GM18505 (cell line): ENCODE data around the gene SDK2.

Source experiments
- ATAC-seq: cut with Tn5 transposase; IDR thresholded peaks from one replicate; pipeline ENCODE4 v1.9.1; 2021; ENCODE audit not compliant: unreplicated experiment
- POLR2A ChIP-seq: IDR thresholded peaks from 4 replicates; pipeline ENCODE4 v1.6.1; 2011; ENCODE audit warnings: borderline replicate concordance; ENCODE audit not compliant: insufficient read depth, insufficient read length; ENCODE audit errors: extremely low read depth

SDK2 gene

DNA sequence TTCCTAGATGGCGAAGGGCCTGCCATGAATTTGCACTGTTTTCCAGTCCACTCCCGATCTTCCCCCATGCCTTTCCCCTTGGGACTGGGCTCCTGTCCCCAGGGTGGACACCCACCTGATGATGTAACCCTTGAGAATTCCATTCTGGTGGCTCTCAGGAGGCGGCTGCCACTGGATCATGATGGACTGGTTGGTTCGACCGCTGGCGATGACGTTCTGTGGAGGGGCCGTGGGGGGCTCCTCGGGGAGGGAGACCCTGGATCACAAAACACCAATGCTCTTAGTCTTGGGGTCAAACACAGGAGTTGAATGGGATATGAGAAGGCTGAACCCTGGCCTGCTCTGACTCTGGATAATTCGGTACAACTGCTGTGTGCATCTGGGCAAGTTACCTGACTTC lies 225.2 kb downstream of the SDK2 start:
- no peak for ATAC-seq
- no peak for TF ChIP-seq POLR2A

DNA sequence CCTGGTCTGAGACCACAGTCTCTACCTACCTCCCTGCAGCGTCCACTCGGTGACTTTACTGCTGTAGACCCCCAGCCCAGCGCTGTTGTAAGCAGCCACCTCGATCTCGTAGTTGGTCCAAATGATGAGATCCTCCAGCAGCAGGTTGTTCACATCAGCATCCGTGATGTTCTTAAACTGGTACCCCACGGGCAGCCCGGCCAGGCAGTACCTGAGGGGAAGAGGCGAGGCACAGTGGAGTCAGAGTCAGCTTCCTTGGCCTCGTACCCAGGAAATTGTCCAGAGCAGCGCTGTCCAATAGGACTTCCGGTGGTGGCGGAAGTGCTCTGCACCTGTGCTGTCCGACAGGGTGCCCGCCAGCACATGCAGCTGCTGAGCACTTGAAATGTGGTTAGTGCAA lies 228.5 kb downstream of the SDK2 start:
- TF ChIP-seq POLR2A: no peak
- ATAC-seq: no peak

DNA sequence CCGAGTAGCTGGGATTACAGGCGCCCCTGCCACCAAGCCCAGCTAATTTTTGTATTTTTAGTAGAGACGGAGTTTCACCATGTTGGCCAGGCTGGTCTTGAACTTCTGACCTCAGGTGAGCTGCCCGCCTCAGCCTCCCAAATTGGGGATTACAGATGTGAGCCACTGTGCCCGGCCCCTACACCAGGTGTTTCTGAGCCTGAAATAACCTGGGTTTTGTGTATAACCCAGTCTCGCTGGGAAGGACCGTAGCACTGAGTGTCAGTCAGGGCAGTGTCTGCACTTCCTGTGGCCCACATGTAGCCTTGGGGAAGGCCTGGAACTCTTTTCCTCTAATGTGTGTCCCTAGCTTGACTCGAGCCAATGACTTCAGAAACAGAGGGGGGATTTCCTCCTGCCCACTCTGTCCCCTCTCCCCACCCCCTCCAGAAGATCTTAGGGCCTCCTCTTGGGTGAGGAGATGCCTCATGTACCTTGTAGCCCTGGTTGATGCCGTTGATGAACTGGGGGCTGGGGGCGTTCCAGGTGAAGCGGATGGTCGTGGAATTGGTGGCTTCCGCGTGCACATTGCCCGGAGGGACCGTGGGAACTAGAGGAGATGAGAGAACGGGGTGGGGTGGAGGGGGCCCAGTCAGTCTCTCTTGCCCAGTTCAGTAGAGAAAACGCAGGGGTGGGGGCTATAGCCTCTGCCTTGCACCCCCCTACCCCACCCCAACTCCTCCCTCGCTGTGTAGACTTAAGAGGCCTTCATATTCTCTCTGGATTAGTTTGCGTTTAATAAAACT lies 229.9 kb downstream of the SDK2 start:
- TF ChIP-seq POLR2A: no peak
- ATAC-seq: no peak

DNA sequence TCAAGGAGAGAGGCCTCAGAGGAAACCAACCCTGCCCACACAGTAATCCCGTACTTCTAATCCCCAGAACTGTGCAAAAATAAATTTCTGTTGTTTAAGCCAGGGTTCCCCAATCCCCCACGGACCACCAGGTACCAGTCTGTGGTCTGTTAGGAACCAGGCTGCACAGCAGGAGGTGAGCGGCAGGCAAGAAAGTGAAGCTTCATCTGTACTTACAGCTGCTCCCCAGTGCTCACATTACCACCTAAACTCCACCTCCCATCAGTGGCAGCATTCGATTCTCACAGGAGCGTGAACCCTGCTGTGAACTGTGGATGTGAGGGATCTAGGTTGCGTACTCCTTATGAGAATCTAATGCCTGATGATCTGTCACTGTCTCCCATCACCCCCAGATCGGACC lies 231.3 kb downstream of the SDK2 start:
- TF ChIP-seq POLR2A: no peak
- ATAC-seq: no peak

DNA sequence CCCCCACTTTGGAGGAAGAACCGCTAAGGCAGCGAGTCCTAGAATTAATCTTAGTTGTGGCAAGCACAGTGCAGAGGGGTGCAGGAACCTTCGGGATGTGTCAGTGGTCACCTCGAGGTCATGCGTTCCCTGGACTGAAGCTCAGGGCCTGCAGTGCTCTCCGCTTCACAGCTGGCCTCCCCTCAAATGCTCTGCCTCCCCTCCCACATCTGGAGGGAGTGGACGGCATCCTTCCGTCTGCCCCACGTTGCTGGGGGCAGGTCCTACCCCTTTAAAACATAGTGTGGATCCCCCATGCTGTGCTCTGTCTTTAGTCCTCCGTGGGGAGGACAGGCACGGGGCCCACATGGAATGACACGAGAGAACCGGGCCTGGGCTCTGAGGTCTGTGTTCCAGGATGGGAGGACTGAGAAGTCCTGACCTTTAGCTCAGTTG lies 232.9 kb downstream of the SDK2 start:
- no peak for TF ChIP-seq POLR2A
- no peak for ATAC-seq

DNA sequence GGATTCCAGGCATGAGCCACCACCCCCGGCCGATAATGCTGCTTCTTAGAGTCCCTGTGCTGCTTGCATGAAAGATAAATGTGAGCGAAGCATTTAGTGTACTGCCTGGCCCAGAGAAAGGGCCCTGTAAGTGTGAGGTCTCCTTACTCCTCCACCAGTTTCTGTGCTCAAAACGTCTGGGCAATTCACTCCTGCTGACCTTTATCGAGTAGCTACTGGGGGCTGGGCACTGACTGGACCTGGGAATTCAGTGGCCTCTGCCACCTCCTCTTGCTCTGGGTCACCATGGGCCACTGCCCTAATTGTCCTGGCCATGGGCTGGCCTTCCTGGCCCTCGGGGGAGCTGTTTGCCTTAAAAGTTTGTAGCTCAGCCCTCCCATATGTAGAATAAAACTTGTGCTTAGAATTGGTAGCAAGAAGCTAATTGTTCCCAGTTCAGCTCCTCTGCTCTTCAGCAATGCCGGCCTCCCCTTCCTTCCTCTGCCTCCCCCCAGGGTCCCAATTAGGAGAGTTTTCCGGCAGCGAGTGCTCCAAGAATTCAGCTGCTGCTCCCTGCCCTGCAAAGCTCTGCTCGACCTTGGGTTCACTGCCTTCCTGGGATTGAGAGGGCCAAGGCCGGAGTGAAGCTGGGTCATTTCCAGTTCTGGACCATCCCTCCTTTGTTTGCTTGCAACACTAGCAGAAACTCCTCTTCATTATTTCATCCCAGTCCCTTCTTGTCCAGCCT lies 233.5 kb downstream of the SDK2 start:
- no peak for TF ChIP-seq POLR2A
- no peak for ATAC-seq

DNA sequence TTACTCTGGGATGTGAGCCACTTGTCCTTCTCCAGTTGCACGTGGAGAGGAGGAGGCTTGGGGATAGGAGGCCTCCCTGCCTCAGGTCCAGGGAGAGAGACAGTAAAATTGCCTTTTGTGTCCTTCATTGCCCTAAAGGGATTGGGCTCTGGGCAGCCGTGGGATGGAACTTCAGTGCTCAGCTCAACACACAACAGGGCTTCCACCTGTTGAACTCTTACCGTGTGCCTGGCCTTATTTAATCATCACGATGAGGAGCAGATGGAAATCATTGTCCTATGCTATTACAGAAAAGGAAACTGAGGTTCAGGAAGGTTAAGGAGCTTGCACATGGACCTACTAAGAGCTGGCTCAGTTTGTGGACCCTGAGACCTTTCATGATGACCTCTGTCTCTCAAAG lies 240.0 kb downstream of the SDK2 start:
- no peak for ATAC-seq

DNA sequence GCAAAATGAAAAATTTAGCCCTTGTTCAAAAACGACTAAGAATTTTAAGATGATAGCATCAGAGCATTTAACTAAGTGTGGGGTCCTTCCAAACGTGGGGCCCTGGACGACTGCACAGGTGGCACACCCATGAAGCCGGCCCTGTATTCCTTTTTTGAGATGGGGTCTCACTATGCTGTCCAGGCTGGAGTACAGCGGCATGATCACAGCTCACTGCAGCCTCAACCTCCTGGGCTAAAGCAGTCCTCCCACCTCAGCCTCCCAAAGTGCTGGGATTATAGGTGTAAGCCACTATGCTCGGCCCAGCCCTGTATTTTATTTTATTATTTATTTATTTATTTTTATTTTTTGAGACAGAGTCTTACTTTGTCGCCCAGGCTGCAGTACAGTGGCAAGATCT lies 241.8 kb downstream of the SDK2 start:
- TF ChIP-seq POLR2A: no peak
- no peak for ATAC-seq

More for the DNA sequence above, 240.0 kb downstream of the SDK2 start:
- no peak for TF ChIP-seq POLR2A

DNA sequence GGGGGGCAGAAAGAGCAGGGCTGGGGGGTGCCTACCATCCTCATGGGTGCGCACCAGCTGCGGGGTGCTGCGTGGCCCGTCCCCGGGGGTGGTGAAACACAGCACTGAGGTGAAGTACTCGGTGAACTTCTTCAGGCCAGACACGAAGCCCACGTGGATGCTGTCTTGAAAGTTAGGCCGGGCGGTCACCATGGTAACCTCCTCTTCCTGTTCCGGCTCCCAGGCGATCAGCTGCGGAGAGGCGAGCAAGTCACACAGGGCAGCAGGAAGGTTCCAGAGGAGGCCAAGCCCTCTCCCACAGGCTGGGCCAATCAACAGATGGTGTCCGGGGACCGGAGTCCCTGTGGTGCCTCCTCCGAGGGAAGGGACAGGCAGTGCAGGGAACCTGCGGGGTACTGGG lies 242.3 kb downstream of the SDK2 start:
- no peak for TF ChIP-seq POLR2A
- no peak for ATAC-seq

DNA sequence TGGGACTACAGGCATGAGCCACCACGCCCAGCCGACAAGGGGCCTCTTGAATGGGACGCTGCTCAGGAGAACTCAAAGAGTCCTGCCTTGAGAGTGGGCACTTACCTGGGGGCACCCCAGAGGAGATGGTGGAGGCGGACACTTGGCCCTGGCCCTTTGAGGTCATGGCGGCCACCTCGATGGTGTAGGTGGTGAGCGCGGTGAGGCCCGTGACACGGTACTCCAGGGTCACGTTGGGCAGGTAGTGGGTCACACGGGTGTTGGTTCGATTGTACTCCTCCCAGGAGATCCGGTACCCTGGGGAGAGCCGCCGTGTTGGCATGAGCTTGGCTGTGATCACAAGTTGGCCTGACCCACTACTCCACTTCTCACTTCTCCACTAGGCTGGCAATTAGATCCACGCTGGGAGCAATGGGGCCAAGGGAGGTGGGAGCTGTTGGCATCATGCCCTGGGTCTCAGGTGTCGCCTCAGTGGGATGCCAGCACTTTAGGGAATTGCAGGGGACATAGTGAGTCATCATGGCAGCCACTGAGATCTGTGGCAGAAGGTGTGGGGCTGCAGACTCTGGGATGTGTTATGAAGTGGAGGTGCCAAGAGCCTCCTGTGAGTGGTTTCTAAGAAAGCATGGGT lies 243.2 kb downstream of the SDK2 start:
- TF ChIP-seq POLR2A: no peak
- no peak for ATAC-seq

DNA sequence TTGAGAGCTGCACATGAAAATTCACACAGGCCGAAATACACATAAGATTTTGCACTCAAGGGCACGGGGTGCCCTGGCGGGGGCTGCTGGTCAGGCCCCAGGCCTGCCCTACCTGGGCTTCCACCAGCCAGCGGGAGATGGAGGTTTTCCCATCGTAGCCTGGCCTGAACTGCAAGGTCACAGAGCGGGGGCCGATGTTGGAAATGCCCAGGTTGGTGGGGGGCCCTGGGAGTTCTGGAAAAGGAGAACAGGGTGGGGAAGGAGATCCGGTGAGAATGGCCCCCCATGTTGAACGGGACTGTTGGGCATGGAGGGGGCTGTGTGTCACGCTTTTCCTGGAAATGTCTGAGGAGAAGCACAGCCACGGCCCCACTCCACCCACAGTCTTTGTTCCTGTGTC lies 245.2 kb downstream of the SDK2 start:
- TF ChIP-seq POLR2A: no peak
- ATAC-seq: no peak

DNA sequence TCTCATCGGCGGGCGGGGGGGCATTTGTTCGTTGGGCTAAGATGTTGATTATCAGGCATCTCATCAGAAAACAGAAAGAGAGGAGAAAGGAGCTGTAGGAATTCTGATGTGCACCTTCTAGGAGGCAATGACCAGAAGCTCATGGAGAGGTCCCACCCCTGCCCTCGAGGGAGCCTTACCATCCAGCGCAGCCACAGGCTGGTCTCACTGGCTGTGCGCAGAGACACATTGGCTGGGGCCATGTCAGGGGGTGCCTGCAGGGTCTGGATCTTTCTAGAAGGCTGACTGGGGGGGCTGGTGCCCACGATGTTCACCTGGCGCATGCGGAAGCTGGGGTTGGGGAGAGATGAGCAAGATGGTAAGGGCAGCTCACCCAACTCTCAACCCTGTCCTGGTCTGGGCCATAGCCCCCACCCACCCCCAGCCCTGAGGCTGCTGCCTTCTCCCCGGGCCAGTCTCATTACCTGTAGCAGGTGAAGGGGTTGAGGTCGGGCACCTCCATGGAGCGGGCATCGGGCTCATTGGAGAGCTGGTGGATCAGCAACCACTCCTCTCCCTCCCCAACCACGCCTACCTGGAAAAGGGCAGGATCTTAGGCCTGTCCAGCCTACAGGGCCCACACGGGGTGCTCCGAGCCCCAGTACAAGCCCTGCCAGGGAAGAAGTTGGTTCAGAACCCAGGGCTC lies 246.2 kb downstream of the SDK2 start:
- ATAC-seq: no peak
- TF ChIP-seq POLR2A: no peak

DNA sequence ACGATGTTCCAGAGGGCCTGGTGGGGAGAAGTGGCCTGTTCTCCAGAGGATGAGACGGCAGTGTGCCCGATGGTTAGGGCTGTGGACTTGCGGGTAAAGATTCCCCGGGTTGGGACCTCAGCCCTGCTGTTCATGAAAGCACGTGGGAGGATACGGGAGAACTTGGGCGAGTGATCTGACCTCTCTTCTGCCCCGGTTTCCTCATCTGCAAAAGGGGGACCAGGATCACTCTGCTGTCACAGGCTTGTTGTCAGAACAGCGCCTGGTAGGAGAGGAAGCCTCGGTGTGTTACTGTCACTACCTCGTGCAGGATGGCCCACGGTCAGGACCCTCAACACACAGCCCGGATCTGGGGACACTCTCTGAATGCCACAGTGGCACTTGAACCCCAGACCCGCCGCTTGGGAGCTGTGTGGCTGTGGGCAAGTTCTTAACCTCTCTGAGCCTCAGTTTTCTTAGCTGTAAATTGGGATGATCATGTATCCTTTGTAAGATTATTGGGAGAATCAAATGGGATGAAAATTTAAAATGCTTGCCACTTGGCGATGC lies 246.9 kb downstream of the SDK2 start:
- ATAC-seq: no peak
- no peak for TF ChIP-seq POLR2A
